NCI-H1092 treated with DMSO at 0.1 percent for 48 hours (cell line): ENCODE results near the gene AMPD3.

Experiments
- DNase-seq: peaks from one replicate; lab custom pipeline; 2025; lab: John Stamatoyannopoulos, UW

Gene AMPD3

DNA sequence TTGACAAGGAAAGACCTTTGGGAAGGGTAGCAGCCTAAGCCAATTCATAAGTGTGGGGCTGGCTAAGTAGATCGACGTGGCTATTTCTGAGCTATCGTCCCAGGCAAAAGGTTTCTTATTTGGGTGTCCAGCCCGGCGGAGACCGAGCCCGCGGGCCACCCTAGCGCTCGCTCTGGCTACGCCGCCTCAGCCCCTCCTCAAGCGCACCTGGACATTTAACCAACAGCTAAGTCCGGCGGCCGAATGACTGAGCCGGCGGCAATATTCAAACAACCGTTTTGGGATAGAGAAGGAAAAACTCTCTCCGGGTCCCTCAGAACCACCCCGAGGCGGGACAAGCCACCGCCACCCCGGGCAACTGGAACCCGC lies 85.5 kb downstream of the AMPD3 start:
- peak; percentile 52 for DNase-seq

DNA sequence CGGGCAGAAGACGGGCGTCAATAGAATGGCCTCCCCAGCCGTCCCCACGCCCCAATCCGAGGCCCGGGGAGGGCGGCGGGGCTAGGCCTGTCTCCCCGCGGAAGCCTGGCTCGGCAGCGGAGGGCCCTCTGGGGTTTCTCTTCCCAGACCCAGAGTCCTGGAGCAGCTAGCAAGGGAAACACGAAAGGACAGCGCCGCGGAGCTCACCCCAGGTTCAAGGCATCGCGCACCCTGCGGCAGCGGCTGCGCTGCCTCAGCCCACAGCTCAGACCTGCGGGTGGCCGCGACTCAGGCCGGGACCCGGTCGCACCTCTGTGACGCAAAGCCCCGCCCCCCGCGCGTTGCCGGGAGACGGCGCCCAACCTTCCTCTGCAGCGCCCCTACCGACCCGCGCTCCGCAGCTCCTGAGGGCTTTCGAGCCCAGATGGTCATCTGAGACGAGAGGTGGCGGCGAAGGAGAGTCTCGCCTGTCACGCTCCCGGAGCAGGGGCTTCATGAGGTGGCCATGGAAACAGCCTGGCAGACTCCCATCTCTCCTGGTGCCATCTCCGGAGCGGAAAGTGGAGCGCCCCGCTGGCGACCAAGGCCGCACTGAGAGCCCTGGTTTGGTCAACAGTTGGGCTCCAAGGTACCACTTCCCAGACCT lies 86.0 kb downstream of the AMPD3 start, which contains the start of gene RNF141:
Gene RNF141 (minus strand): TSS at position 273 of the 646 bp plus-strand sequence. CDS start 7,029 bp downstream, outside the sequence.
- peak; percentile 97 for DNase-seq

DNA sequence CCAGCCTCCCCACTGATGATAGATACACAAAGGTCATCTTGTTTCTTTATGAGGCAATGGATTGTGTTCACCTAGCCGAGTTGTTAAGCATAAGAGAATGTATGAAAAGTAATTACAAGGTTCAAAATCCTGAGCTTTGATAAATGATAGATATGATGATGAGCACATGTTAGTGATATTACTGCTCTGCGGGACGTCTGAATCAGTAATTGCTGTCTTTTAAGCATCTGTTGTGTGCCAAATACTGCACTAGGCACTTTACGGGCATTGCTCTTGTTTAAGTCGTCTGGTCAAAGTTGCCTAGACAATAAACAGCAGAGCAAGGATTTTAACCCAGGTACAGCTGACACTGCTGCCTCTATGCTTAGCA lies 86.5 kb downstream of the AMPD3 start:
- no peak for DNase-seq

DNA sequence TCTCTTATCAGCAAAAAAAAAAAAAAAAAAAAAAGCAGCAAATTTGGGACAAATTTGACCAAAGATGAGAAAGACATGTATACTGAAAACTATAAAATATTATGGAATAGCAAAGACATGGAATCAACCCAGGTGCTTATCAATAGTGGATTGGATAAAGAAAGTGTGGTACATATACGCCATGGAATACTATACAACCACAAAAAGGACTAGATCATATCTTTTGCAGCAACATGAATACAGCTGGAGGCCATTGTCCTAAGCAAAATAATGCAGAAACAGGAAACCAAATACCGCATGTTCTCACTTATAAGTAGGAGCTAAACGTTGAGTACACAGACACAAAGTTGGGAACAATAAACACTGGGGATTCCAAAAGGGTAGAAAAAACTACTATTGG lies 87.7 kb downstream of the AMPD3 start:
- DNase-seq: no peak

DNA sequence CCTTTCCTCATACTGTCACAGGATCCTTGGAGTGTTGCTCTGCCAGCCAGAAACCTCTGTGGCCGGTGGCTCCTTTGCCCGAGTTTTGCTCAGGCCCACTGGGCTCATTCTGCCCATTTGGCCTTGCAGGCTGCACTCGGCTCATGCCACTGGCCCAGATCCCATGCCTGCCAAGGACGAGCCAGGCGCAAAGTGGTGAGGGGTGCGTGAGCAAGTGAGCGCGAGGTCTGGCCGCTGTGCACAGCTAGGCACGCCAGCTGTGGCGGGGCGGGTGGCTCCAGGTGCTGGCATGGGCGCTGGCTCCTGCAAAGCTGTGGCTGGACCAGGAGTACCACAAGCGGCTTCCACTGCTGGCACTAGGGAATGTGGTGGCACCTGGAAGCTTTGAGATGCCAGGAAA lies 88.7 kb downstream of the AMPD3 start:
- no peak for DNase-seq

DNA sequence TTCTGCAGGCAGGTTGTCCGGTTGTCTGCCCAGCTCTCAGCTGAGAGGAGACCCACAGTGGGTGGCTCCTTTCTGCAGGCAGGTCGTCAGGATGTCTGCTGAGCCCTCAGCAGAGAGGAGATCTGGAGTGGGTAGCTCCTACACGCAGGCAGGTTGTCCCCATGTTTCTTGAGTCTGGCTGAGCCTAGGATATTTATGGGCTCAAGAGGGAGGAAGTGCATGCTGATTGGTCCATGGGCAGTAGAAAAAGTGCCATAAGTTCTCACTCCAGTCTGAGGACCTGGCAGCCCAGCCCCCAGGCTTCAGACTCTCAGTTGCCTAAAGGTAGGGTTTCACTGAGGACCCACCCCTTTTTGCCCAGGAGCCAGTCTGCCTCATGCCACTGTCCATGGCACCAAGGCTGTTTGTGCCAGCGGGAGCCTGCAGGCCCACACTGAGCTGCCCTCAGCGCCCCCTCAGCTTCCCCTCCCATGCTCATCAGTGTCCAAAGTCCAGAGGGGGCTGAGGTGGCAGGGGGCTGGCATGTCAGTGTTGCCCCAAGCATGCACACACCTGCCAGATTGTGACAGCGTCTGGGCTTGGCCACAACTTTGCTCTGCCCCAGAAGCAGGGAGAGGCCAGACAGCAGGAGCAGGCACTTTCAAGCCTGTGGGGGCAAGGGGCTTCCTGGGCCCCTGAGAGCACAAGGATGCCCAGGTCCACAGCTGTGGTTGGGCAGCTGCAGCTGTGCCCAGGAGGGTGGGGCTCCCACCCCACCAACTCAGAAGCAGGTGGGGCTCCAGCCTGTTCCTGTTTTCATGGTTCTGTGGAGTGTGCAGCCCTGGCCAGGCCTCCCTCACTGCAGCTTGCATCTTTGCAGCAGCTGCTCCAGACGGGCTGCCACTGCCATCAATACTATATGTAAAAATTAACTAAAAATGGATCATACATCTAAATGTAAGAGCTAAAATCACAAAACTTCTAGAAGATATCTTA lies 89.7 kb downstream of the AMPD3 start:
- no peak for DNase-seq

DNA sequence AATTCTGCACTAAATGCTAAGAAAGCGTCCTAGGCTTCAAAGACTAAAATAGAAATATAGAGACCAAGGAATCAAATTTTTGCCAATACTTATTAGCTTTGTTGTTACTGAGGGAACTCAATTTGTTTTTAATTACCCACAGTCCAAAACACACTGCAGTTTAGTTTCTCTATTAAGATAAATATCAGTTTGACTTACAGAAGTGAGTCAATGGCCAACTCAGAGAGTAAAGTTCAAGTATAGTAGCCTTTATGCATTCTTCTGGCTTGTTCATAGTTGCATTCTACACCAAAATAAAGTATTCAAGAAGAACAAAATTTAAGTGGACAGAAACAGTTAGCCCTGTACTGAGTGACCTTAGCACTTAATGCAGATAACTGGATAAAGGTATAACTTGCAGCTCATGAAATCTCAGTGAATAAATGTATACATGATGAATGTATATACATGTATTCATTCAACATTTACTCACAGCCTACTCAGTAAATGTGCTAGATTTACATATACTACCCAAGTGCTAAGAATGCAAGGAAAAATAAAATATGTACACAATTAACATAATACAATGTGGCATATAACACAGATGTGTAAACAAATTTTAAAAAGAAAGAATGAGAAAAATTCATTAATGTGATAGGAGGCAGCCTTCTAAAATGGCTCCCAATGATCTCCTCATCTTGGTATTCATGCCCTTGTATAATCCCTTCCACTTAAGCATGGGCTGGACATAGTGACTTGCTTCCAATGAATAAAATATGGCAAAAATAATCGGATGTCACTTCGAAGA lies 95.6 kb downstream of the AMPD3 start:
- no peak for DNase-seq

DNA sequence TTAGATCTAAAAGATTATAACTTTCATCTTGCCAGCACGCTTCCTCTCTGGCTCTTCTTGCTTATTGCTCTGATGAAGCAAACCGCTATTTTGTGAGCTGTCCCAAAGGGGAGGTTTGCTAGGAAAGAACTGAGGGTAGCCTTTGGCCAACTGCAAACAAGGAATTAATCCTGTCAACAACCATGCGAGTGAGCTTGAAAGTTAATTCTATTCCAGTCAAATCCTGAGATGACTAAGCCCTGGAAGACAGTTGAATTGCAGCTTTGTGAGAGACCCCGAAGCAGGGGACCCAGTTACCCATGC lies 96.2 kb downstream of the AMPD3 start:
- no peak for DNase-seq

DNA sequence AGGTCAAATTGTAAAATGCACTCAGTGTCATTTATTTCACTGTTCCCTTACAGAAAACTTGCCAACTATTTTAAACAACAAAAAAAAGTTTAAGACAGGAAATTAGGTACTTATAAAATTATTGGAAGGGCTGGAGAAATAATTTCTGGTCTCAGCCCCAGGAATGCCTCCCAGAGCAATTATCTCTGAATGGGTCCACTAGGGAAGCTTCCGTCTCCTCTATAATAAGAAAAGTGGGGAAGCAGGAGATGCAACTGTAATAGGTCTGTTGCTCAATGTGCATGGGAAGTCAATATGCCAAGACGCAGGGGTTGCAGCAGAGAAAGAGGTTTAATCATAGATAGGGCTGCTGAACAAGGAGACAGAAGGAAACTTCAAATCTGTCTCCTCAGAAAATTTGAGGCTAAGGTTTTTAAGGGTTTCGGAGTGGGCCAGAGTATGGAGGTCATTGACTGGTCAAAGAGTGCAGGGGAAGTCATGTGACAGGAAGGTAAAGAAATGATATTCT lies 96.8 kb downstream of the AMPD3 start:
- DNase-seq: no peak

DNA sequence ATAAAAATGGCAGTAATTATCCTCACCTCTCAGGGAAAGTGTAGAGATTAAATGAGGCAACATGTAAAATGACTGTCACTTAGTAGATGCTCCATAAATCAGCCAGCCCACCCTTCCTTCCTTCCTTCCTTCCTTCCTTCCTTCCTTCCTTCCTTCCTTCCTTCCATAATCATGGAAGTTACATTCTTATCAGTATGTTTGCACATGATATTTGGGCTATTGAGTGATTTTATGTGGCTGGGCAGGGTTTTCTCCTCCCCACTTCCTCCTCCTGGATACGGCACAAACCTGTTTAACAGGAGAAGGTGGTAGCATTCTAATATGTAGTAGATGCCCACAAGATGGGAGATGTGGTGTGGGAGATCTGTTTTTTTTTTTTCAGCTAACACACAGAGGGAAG lies 101.5 kb downstream of the AMPD3 start:
- DNase-seq: no peak
